Fibroblast of lung (primary cell): Measurements from ENCODE around the gene CEBPE. TPM values are rescaled to one million over a fixed set of nuclear protein-coding genes. Genes with fewer than 3 reads are reported as not detected.

Experiments used
- DNase-seq, 2 donors: peaks; one replicate each; pipeline versions ENCODE4 v3.0.0 to v3.0.0-alpha.2; 2010; ENCODE audit warnings: low read depth in 2 of 2
- H2AFZ ChIP-seq: 2 replicates; pipeline ENCODE4 v1.5.1; 2012; ENCODE audit warnings: low read length, control low read depth, inconsistent platforms
- H3K27ac ChIP-seq: 2 replicates; pipeline ENCODE4 v1.5.1; 2011; ENCODE audit warnings: low read length, control low read depth; ENCODE audit not compliant: insufficient read depth
- H3K27me3 ChIP-seq: 2 replicates; pipeline ENCODE4 v1.5.1; 2011; ENCODE audit warnings: mild to moderate bottlenecking, low read length; ENCODE audit not compliant: control insufficient read depth, insufficient read depth
- H3K36me3 ChIP-seq: 2 replicates; pipeline ENCODE4 v1.5.1; 2011; ENCODE audit warnings: low read length; ENCODE audit not compliant: control insufficient read depth, insufficient read depth
- H3K4me1 ChIP-seq: 2 replicates; pipeline ENCODE4 v1.5.1; 2011; ENCODE audit warnings: low read length; ENCODE audit not compliant: control insufficient read depth, insufficient read depth; ENCODE audit errors: extremely low read depth
- H3K4me2 ChIP-seq: 2 replicates; pipeline ENCODE4 v1.5.1; 2011; ENCODE audit warnings: low read length, control low read depth; ENCODE audit not compliant: insufficient read depth; ENCODE audit errors: extremely low read depth
- H3K4me3 ChIP-seq, 4 experiments: fragments of 200-600 bp in 1 of 4; sonication (generic) in 1 of 4; replicated peaks in 1 of 4; 2 replicates each; pipeline ENCODE4 v1.5.1; 2011 to 2016; ENCODE audit warnings: low read length in 4 of 4, low read depth in 3 of 4, mild to moderate bottlenecking in 3 of 4, control low read depth in 2 of 4, inconsistent platforms in 1 of 4, mixed read lengths in 1 of 4; ENCODE audit not compliant: insufficient read depth in 1 of 4; ENCODE audit errors: control extremely low read depth in 1 of 4
- H3K79me2 ChIP-seq: 2 replicates; pipeline ENCODE4 v1.5.1; 2012; ENCODE audit warnings: mild to moderate bottlenecking, low read length, inconsistent platforms; ENCODE audit not compliant: control insufficient read depth, insufficient read depth
- H3K9ac ChIP-seq: 2 replicates; pipeline ENCODE4 v1.5.1; 2011; ENCODE audit warnings: mild to moderate bottlenecking, low read length, control low read depth; ENCODE audit not compliant: insufficient read depth
- H3K9me3 ChIP-seq: 2 replicates; pipeline ENCODE4 v1.5.1; 2012; ENCODE audit warnings: low read depth, low read length; ENCODE audit not compliant: control insufficient read depth, insufficient read depth
- H4K20me1 ChIP-seq: 2 replicates; pipeline ENCODE4 v1.5.1; 2011; ENCODE audit warnings: low read length; ENCODE audit not compliant: control insufficient read depth, insufficient read depth; ENCODE audit errors: extremely low read depth
- EZH2 ChIP-seq: IDR thresholded peaks from 2 replicates; pipeline ENCODE4 v1.5.1; 2012; ENCODE audit warnings: low read length, control low read depth, mild to moderate bottlenecking; ENCODE audit errors: missing control alignments
- polyA plus RNA-seq, 2 donors: library from polyadenylated mRNA; depleted of rRNA in 1 of 2; stranded (reverse) in 1 of 2; unstranded in 1 of 2; fragments of >200 nt; gene quantifications; 2 replicates each; pipeline ENCODE4 v1.2.1, GENCODE V29; 2011 to 2012; ENCODE audit warnings: missing spikeins in 1 of 2
- total RNA-seq: library from RNA; depleted of rRNA; stranded (reverse); fragments of >200 nt; gene quantifications from 2 replicates; pipeline ENCODE4 v1.2.1, GENCODE V29; 2014
- TF ChIP-seq, protein P1 (sequence below), 2 donors: IDR thresholded peaks in 1 of 2; conservative IDR thresholded peaks in 1 of 2; 1 replicate in 1 of 2; 2 replicates in 1 of 2; pipeline ENCODE4 v1.5.1; 2011 to 2012; ENCODE audit warnings: low read length in 2 of 2, control low read depth in 1 of 2, inconsistent platforms in 1 of 2, low read depth in 1 of 2, mild to moderate bottlenecking in 1 of 2

The CEBPE gene
- total and polyA plus RNA-seq, 2 donors (not counting 1 experiment from before 2014, with no cell fraction given): not detected

DNA sequence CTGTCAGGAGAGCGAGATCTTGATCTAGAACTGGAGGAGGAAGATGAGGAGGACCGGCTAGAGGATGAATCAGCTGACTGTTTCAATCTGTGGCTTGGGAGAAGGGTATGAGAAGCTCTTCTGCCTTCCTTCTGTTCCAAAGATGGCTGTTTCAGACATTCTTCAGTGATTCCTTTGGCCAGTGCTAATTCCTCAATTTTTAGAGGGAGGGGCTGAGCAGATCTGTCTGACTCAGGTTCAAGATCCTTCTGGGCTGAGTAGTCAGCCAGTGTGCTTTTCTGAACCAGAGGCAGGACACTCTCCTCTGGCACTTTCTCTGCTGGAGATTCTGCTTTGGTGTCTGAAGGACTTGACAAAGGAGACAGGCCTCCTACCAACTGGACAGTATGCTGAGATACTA, 39.3 kb downstream of the CEBPE start:
- peak overlapping the region; percentile 87 for H3K27ac ChIP-seq
- H4K20me1 ChIP-seq: no peaks in the 10 kb centered on the region
- no peak overlapping the region for H3K9ac ChIP-seq
- no peaks in the 10 kb centered on the region for H3K9me3 ChIP-seq
- DNase-seq: peak in 1 of 2 donors; percentile 67
- H2AFZ ChIP-seq: no peak overlapping the region
- peaks cover 20% of the 10 kb centered on the region for H3K36me3 ChIP-seq
- TF ChIP-seq, protein P1, sequence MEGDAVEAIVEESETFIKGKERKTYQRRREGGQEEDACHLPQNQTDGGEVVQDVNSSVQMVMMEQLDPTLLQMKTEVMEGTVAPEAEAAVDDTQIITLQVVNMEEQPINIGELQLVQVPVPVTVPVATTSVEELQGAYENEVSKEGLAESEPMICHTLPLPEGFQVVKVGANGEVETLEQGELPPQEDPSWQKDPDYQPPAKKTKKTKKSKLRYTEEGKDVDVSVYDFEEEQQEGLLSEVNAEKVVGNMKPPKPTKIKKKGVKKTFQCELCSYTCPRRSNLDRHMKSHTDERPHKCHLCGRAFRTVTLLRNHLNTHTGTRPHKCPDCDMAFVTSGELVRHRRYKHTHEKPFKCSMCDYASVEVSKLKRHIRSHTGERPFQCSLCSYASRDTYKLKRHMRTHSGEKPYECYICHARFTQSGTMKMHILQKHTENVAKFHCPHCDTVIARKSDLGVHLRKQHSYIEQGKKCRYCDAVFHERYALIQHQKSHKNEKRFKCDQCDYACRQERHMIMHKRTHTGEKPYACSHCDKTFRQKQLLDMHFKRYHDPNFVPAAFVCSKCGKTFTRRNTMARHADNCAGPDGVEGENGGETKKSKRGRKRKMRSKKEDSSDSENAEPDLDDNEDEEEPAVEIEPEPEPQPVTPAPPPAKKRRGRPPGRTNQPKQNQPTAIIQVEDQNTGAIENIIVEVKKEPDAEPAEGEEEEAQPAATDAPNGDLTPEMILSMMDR (conservative IDR thresholded peaks at IDR 0.05 in 1 of 2, IDR thresholded peaks at IDR 0.05 in 1 of 2; ENCODE audit: low read depth in 1 of 2, low read length in 2 of 2): no peak
- TF ChIP-seq EZH2: no peak
- H3K4me3 ChIP-seq: no peak overlapping the region
- H3K4me1 ChIP-seq: peaks cover 28% of the 10 kb centered on the region
- no peaks in the 10 kb centered on the region for H3K27me3 ChIP-seq
- H3K4me2 ChIP-seq: no peak overlapping the region
- H3K79me2 ChIP-seq: peaks cover 9% of the 10 kb centered on the region

DNA sequence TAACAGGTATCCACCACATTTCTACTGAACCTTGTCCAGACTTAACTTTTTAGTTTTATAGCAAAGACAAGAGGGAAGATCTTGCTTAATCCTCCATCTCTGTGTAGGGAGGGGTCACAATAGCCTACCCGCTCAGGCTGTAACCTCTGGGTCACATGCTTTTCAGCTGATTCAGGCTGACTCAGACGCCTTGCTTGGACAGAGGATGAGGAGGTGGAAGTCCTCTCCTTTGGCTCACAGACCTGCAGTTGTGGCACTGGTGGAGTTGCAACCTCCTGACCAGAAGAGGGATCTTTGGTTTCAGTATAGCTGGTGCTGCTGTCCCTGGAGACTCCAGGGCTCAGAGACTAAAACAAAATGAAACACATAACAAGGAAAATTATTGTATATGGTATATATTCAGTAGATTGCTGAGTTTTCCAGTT, 40.4 kb downstream of the CEBPE start:
- TF ChIP-seq, protein P1 (conservative IDR thresholded peaks at IDR 0.05 in 1 of 2, IDR thresholded peaks at IDR 0.05 in 1 of 2; ENCODE audit: low read depth in 1 of 2, low read length in 2 of 2): no peak
- TF ChIP-seq EZH2: no peak
- Histone ChIP-seq H3K27ac (peak overlapping the region; percentile 87), H3K36me3 (peaks cover 22% of the 10 kb centered on the region), H3K9me3 (no peaks in the 10 kb centered on the region), H4K20me1 (no peaks in the 10 kb centered on the region), H2AFZ (no peak overlapping the region), H3K4me1 (peaks cover 28% of the 10 kb centered on the region), H3K9ac (no peak overlapping the region), H3K27me3 (no peaks in the 10 kb centered on the region), H3K4me2 (peak overlapping the region; percentile 69), H3K4me3 (peak overlapping the region in 2 of 4 experiments; percentile 5 to 21), H3K79me2 (peaks cover 8% of the 10 kb centered on the region)
- peak; percentile 94 to 97 for DNase-seq

DNA sequence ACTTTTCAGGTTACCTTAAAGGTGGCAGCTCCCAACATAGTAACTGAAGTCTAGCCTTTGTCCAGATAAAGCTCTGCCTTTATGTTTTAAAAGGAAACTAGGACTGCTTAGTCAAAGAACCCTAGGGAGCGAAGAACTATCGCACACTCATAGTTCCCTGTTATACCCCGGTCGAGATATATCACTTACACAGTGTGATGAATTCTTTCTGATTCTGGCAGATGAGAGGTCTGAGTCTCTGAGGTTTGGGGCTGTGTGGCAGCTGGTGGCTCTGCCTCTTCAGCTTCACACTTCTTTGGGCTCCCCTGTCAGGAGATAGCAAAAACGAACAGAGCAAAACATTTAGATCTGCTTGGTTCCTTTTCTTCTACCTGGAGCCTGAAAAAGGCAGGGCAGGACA, 41.1 kb downstream of the CEBPE start:
- Histone ChIP-seq H3K36me3 (peaks cover 23% of the 10 kb centered on the region), H3K9ac (no peak overlapping the region), H3K9me3 (no peaks in the 10 kb centered on the region), H3K27ac (peak overlapping the region; percentile 87), H4K20me1 (no peaks in the 10 kb centered on the region), H3K79me2 (peaks cover 6% of the 10 kb centered on the region), H3K27me3 (no peaks in the 10 kb centered on the region), H2AFZ (no peak overlapping the region), H3K4me2 (peak overlapping the region; percentile 33), H3K4me3 (no peak overlapping the region), H3K4me1 (peaks cover 28% of the 10 kb centered on the region)
- no peak for DNase-seq
- TF ChIP-seq, protein P1 (conservative IDR thresholded peaks at IDR 0.05 in 1 of 2, IDR thresholded peaks at IDR 0.05 in 1 of 2; ENCODE audit: low read depth in 1 of 2, low read length in 2 of 2): no peak
- no peak for TF ChIP-seq EZH2
